Endothelial cell of umbilical vein (primary cell): ENCODE results near the gene DEFB108B. TPM values are rescaled to one million over a fixed set of nuclear protein-coding genes. Genes with fewer than 3 reads are reported as not detected.
"Not testable (repeated sequence)": the region's sequence is repeated elsewhere in the genome, so short reads cannot be mapped to it uniquely, and the experiment has no call there.

Experiments used
- BruUV-seq: library from RNA; stranded (reverse); fragments of 400-500 nt; replicated peaks from 2 replicates; lab custom pipeline; 2021; lab: Mats Ljungman, UMichigan
- CTCF ChIA-PET: fragments of 300-600, 350-600 bp; sonication (Branson Sonifier 250); formaldehyde crosslinking; loops from one replicate; lab custom pipeline; 2021; ENCODE audit warnings: antibody characterized with exemption, inconsistent platforms; lab: Charles Lee
- POLR2A ChIA-PET: fragments of 300-600, 350-600 bp; sonication (Branson Sonifier 250); formaldehyde crosslinking; loops from one replicate; lab custom pipeline; 2021; ENCODE audit warnings: antibody characterized with exemption, inconsistent platforms; lab: Charles Lee
- DNase-seq: peaks from one replicate; pipeline ENCODE4 v3.0.0-alpha.2; 2011; ENCODE audit warnings: low read depth, low spot score
- FAIRE-seq: peaks from 2 replicates; lab custom pipeline; 2011; peaks lifted over from hg19 to GRCh38; lab: Jason Lieb, UNC
- H2AFZ ChIP-seq: 2 replicates; pipeline ENCODE4 v1.6.0; 2012; ENCODE audit warnings: low read depth, low read length, control low read depth, inconsistent platforms
- H3K27ac ChIP-seq: 2 replicates; pipeline ENCODE4 v1.5.1; 2011; ENCODE audit warnings: low read depth, mild to moderate bottlenecking, control low read depth, low read length, moderate library complexity; ENCODE audit not compliant: insufficient read depth
- H3K27me3 ChIP-seq, 2 experiments: 2 replicates each; pipeline versions ENCODE4 v1.6.0 to v1.6.1; 2011; ENCODE audit warnings: low read length in 2 of 2, mixed read lengths in 1 of 2; ENCODE audit not compliant: control insufficient read depth in 2 of 2, insufficient read depth in 2 of 2
- H3K36me3 ChIP-seq, 2 experiments: 2 replicates in 1 of 2; 3 replicates in 1 of 2; pipeline ENCODE4 v1.5.1; 2011; ENCODE audit warnings: low read length in 2 of 2, mild to moderate bottlenecking in 1 of 2, moderate library complexity in 1 of 2; ENCODE audit not compliant: control insufficient read depth in 2 of 2, insufficient read depth in 2 of 2; ENCODE audit errors: extremely low read depth in 1 of 2
- H3K4me1 ChIP-seq: 3 replicates; pipeline ENCODE4 v1.5.1; 2011; ENCODE audit warnings: mild to moderate bottlenecking, low read length; ENCODE audit not compliant: control insufficient read depth, insufficient read depth; ENCODE audit errors: extremely low read depth
- H3K4me2 ChIP-seq: 2 replicates; pipeline ENCODE4 v1.6.1; 2011; ENCODE audit warnings: low read length, control low read depth, mixed read lengths; ENCODE audit not compliant: insufficient read depth
- H3K4me3 ChIP-seq, 3 experiments: fragments of 200-600 bp in 1 of 3; sonication (generic), shearing (Covaris generic) in 1 of 3; replicated peaks in 1 of 3; 2 replicates each; pipeline ENCODE4 v1.5.1; 2011 to 2016; ENCODE audit warnings: control low read depth in 3 of 3, low read length in 3 of 3, mild to moderate bottlenecking in 2 of 3, inconsistent platforms in 1 of 3, low read depth in 1 of 3, moderate library complexity in 1 of 3; ENCODE audit not compliant: insufficient read depth in 1 of 3
- H3K79me2 ChIP-seq: 2 replicates; pipeline ENCODE4 v1.6.0; 2012; ENCODE audit warnings: low read length, inconsistent platforms; ENCODE audit not compliant: control insufficient read depth, insufficient read depth
- H3K9ac ChIP-seq: replicated peaks from 2 replicates; pipeline ENCODE3; 2011; ENCODE audit warnings: low read length, control low read depth; ENCODE audit not compliant: insufficient read depth; ENCODE audit errors: extremely low read depth
- H3K9me1 ChIP-seq: replicated peaks from 3 replicates; pipeline ENCODE4 v1.6.0; 2011; ENCODE audit warnings: mild to moderate bottlenecking, low read length; ENCODE audit not compliant: control insufficient read depth, insufficient read depth; ENCODE audit errors: extremely low read depth
- H3K9me3 ChIP-seq: replicated peaks from 2 replicates; pipeline ENCODE4 v1.5.1; 2012; ENCODE audit warnings: low read length, inconsistent platforms; ENCODE audit not compliant: control insufficient read depth, insufficient read depth
- H4K20me1 ChIP-seq: replicated peaks from 2 replicates; pipeline ENCODE3; 2011; ENCODE audit warnings: mild to moderate bottlenecking, low read length; ENCODE audit not compliant: control insufficient read depth, insufficient read depth; ENCODE audit errors: extremely low read depth
- dilution Hi-C: fragments of 300-500 bp; cut with MboI; formaldehyde crosslinking; loops from one replicate; pipeline ENCODE4 v1.15.0; 2019; ENCODE audit warnings: low sequenced_read_pairs; ENCODE audit not compliant: extremely low pct_ligation_motif_present
- intact Hi-C: fragments of 100-400 bp; cut with micrococcal nuclease; formaldehyde crosslinking; loops from one replicate; pipeline ENCODE4 v1.10.0; 2022
- polyA plus RNA-seq, 4 experiments: library from polyadenylated mRNA; depleted of rRNA in 3 of 4; stranded (reverse) in 3 of 4; unstranded in 1 of 4; fragments of >200 nt; gene quantifications; 2 replicates each; pipeline versions ENCODE4 v1.2.1 to v1.2.3, GENCODE V29; 2011 to 2012; ENCODE audit warnings: missing spikeins in 1 of 4
- small RNA-seq: library from RNA; depleted of rRNA; stranded (forward); fragments of <200 nt; gene quantifications from one replicate; pipeline ENCODE3, GENCODE V24; 2012; ENCODE audit warnings: low replicate concordance, low read depth; ENCODE audit not compliant: insufficient read depth, insufficient read length
- total RNA-seq: library from RNA; stranded (reverse); gene quantifications from 2 replicates; pipeline ENCODE4 v1.2.3, GENCODE V29; 2021

Gene DEFB108B
- total and polyA plus RNA-seq, 2 donors (not counting 3 experiments of a cell fraction or from before 2014, with no cell fraction given) = not detected

GRCh38 chr11:71885806-71886205, 52.8 kb downstream of the DEFB108B start:
- H4K20me1 ChIP-seq, DNase-seq, FAIRE-seq, CTCF ChIA-PET, H3K4me2 ChIP-seq, H3K4me1 ChIP-seq, H3K9me1 ChIP-seq, POLR2A ChIA-PET, H3K27ac ChIP-seq, H3K9ac ChIP-seq, H3K9me3 ChIP-seq, H3K4me3 ChIP-seq, H3K79me2 ChIP-seq, BruUV-seq, dilution Hi-C loops, H3K27me3 ChIP-seq, intact Hi-C loops, H2AFZ ChIP-seq, H3K36me3 ChIP-seq: not testable (repeated sequence)

Small RNA genes within 50 kb of the gene (small RNA-seq; reads per million reads assigned to genes)
- not detected for gene RNA5SP342

Other genes with a start within 250 kb of the DEFB108B start
- gene DEFB131B, start 45.3 kb downstream of the DEFB108B start, total RNA-seq = not detected in 2 replicates
- gene DEFB131B, start 45.3 kb downstream of the DEFB108B start, polyA plus RNA-seq = not detected in 2 replicates
- gene XNDC1N, start 95.4 kb downstream of the DEFB108B start, total RNA-seq = 8.9 and 9.0 TPM in 2 replicates
- 3.0 and 3.5 TPM in 2 replicates for gene XNDC1N, start 95.4 kb downstream of the DEFB108B start, polyA plus RNA-seq
- 61.4 and 61.7 TPM in 2 replicates for gene RNF121, start 95.8 kb downstream of the DEFB108B start, total RNA-seq
- gene RNF121, start 95.8 kb downstream of the DEFB108B start, polyA plus RNA-seq = 86.6 and 99.9 TPM in 2 replicates
- 12.9 and 13.0 TPM in 2 replicates for gene IL18BP, start 165.7 kb downstream of the DEFB108B start, total RNA-seq
- gene IL18BP, start 165.7 kb downstream of the DEFB108B start, polyA plus RNA-seq = 20.1 and 25.1 TPM in 2 replicates
- gene NUMA1, start 247.3 kb downstream of the DEFB108B start, total RNA-seq = 164 and 168 TPM in 2 replicates
- 120 and 121 TPM in 2 replicates for gene NUMA1, start 247.3 kb downstream of the DEFB108B start, polyA plus RNA-seq
- 3.8 and 6.1 TPM in 2 replicates for gene LRRC51, start 247.7 kb downstream of the DEFB108B start, total RNA-seq
- 3.5 and 4.4 TPM in 2 replicates for gene LRRC51, start 247.7 kb downstream of the DEFB108B start, polyA plus RNA-seq